NCI-H82 treated with DMSO at 0.1 percent for 48 hours (cell line): ENCODE results near the gene BAIAP2L2.
"Not testable (repeated sequence)": the region's sequence is repeated elsewhere in the genome, so short reads cannot be mapped to it uniquely, and the experiment has no call there.

ENCODE experiments used
- DNase-seq: peaks from one replicate; lab custom pipeline; 2025; ENCODE audit not compliant: unreplicated experiment; lab: John Stamatoyannopoulos, UW

The BAIAP2L2 gene

DNA sequence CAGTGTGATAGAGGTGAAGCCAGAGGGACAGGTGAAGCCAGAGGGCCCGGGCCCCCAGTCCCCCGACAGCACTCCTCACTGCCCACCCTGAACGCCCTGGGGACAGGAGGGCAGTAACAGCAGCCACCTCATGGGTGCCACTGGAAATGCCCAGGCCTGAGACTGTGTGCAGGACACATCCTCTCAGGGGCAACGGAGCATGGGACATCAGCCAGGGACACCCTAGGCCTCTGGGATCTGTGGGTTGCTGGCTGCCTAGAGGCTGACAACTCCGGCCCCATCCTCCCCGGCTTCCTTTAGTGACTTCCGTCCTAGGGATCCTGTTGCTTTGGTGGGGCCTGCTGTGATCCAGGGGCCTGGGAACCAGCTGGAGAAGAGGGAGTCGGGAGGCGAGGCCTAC, 17.4 kb upstream of the BAIAP2L2 start:
- no peak for DNase-seq

DNA sequence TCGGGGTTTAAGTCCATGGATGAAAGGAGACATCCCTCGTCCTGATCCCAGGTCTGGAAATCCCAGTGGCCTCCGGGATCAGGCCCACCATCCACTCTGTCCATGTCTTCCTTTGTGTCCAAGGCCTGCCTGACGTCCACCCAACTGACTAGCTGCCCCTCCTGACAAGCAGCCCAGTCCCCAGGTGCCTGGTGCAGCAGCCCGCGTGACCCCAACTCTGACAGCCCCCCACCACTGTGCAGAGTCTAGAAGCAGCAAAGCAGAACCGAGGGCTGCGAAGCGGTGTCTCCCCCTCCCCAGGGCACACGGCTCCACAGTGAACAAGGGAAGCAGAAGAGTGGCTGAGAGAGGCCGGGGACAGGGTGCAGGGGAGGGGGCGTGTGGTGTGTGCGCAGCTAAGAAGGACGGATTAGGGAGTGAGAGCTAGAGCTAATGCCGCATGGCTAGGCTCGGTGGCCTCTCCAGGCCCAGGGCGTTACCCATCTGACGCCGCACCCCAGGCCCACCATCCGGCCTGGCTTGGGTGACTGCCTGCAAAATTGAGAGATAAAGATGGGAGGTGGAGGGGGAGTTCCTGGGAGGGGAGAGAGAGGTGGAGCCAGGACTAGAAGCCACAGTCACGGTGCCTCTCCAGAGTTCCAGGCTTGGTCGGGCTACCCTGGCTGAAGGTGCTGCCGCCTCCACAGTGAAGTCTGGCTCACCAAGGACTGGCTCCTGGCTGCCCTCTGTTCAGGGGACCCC, 16.6 kb upstream of the BAIAP2L2 start:
- peak; percentile 1 for DNase-seq

DNA sequence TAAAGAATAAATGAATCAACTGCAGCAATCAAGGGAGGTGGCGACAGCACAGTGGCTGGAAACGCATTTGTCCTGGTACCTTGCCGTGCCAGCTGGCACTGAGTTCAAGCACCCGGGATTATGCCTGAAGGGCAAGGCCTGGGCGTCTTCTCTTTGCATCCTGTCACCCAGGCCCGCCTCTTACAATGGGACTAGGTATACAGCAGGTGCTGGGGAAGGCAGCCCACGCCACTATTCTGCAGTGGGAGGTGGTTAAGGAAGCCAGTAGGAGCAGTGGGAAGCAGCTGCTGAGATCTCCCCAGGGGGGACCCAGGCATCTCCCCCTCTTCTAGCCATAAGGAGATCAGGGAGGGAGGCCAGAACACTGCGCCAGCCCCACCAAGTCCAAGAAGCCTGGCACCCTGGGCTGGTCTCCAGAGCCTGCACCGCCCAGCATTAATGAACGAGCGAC, 15.3 kb upstream of the BAIAP2L2 start:
- no peak for DNase-seq

DNA sequence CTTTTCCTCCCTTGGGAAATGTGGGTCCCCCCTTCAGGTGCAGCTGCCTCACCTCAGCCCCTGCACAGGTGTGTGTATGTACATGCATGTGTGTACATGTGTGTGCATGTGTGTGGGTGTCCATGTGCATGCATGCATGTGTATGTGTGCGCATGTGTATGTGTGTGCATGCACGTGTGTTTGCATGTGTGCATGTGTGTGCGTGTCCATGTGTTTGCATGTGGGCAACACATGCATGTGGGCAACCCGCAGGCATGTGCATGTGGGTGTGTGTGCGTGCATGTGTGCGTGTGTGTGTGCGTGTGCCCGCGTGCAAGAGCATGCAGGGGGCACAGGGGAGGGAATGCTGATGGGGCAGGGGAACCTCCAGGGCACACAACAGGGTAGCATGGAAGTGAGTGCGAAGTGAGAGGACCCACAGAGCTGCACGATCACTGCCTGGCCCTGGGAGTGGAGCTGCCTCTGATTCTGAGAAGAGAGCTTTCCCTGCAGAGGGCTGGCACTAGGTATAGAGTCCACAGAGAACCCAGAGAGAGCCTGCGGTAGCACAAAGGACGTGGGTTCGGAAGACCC, 14.6 kb upstream of the BAIAP2L2 start:
- no peak for DNase-seq

DNA sequence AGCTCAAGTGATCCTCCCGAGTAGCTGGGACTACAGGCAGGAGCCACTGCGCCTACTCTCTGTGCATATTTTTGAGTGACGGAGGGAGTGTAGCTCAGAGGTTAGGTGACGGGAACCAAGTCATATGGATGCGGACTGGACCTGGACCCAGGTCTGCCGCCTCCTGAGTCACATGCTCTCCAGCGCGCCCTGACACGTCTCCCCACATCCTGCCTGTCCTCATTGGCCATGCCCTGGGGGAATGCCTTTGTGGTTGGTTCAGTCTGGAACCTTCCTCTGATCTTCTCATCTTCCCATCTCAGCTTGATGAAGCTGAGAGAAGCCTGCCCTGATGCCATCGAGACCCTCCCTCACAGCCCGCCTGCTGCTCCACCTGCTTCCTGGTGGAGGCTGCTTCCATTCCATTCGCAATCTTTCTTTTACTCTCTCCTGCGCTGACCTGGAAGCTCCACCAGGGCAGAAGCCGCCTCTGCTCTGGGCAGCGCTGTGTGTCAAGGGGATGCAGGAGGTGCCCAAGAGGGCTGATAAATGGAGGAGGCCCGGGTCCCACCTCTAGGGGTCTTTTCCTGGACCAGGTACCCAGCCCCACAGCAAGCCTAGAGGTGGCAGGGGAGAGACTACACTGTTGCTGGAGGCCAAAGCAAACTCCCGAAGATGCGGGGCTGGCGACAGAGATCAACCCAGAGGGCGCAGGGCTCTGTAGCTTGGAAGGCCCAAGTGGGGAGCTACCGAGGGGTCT, 13.9 kb upstream of the BAIAP2L2 start:
- no peak for DNase-seq

DNA sequence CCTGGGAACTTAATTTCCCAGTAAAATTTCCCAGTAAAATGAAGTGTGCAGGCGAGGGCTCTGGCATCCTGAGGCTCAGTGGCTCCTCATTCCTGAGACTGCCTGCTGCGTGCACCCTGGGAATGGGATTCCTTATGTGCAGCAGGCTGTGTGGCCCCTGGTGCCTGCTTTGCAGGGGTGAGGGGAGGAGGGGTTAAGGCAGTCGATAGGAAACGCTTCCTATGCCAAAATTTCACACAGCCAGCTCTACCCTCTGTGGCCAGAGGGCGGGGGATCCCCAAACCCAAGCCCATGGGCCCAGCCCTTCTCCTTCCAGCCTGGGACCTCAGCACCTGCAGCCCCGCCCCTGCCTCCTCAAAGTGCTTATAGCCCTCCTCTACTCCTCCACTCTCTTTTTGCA, 12.1 kb upstream of the BAIAP2L2 start:
- no peak for DNase-seq

DNA sequence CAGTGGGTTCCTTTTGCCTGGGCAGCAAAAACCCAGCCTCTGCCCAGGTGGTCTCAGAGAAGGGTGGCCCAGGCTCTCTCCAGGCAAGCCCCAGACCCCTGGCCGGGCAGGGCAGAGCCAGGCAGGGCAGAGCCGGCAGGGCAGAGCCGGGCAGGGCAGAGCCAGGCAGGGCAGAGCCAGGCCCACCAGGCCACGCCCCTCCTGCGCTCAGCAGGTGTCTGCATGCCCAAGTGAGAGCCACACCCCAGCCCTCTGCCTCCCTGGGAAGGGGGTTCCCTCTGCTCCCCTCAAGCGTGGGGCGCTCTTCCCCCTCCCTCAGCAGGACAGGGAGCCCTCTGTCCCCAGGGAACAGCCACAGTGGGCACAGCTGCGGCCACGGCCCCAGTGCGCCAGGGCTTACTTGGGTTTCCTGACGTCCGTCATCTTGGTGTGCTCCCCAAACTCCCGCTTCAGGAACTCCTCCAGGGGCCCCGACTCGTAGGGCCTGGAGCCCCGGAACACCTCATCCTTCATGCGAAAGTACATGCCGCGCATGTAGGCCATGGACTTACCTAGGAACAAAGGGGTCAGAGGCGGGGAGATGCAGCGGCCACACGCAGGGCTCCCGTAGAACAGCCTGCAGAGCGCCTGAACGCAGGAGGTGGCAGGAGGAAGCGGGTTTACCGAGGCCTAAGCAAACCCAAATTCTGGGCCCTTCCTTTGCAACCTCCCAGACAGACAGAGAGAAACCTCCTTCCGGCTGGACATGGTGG, 10.1 kb upstream of the BAIAP2L2 start:
- no peak for DNase-seq

DNA sequence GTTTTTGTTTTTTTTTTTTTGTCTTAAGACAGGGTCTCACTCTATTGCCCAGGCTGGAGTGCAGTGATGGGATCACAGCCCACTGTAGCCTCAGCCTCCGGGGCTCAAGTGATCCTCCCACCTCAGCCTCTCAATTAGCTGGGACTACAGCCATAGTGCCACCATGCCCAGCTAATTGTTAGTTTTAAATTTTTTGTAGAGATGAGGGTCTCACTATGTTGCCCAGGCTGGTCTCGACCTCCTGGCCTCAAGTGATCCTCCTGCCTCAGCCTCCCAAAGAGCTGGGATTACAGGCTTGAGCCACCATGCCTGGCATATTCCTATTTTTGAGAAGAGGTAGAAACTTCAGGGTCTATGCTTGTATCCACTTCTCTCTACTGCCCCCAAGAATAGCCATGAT, 8.3 kb upstream of the BAIAP2L2 start:
- not testable (repeated sequence) for DNase-seq

DNA sequence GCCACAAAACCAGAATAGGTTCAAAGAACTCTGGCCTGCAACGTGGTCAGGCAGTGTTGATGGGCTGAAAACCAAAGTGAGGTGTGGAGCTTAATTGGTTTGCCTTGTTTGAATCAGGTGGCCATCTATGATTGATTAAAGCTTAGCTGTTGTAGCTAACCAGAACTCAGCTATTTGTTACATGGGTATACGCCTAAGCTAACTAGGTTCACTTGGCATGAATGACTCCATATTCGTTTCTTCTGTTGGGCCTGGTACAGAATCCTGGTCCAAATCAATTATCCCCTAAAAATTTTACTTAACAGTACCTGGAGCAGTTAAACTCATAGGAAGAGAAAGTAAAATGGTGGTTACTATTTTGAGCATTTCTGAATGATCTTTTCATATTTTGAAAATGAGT, 7.7 kb upstream of the BAIAP2L2 start:
- DNase-seq = no peak

DNA sequence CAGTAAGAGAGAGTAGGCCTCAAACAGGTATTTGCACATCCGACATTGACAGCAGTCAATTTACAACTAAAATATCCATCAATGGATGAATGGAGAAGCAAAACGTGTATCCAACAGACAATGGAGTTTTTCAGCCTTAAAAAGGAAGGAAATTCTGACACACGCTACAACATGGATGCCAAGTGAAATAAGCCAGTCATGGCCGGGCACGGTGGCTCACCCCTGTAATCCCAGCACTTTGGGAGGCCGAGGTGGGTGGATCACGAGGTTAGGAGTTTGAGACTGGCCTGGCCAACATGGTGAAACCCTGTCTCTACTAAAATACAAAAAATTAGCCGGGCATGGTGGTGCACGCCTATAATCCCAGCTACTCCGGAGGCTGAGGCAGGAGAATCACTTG, 7.1 kb upstream of the BAIAP2L2 start:
- DNase-seq = not testable (repeated sequence)

DNA sequence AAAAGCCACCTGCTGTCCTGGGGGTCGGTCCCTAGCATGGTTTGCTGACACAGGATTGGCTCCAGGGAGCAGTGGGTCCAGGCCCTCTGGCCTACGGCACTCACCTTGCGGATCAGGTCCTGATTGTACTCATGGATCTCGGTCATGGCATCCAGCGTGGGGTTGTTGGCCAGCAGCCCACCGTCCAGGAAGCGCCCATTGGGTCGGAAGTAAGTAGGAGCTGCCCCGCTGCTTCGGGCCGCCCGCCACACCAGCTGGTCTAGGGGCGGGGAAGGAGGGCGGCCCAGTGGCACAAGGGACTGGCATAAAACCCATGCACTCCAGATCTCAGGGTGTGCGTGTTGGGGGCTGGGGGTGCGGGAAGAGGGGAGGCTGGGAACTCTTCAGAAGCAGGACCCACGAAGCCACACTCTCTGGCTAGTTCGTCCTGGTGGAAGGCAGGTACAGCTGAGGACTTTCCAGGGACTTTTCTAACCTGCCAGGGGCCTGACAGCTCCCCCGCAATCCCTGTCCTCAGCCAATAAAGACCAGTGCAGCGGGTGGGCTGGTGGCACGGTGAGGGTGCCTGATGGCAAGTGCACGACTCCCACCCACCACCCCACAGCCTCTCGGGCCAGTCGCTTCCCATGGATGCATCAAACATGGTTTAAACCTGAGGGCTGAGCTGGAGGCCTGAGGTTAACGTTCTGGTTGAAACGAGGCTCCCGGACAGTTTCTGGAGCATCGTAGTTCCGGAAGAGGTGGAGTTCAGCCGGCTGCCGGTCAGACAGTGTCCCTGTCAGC, 5.1 kb upstream of the BAIAP2L2 start:
- DNase-seq = no peak

DNA sequence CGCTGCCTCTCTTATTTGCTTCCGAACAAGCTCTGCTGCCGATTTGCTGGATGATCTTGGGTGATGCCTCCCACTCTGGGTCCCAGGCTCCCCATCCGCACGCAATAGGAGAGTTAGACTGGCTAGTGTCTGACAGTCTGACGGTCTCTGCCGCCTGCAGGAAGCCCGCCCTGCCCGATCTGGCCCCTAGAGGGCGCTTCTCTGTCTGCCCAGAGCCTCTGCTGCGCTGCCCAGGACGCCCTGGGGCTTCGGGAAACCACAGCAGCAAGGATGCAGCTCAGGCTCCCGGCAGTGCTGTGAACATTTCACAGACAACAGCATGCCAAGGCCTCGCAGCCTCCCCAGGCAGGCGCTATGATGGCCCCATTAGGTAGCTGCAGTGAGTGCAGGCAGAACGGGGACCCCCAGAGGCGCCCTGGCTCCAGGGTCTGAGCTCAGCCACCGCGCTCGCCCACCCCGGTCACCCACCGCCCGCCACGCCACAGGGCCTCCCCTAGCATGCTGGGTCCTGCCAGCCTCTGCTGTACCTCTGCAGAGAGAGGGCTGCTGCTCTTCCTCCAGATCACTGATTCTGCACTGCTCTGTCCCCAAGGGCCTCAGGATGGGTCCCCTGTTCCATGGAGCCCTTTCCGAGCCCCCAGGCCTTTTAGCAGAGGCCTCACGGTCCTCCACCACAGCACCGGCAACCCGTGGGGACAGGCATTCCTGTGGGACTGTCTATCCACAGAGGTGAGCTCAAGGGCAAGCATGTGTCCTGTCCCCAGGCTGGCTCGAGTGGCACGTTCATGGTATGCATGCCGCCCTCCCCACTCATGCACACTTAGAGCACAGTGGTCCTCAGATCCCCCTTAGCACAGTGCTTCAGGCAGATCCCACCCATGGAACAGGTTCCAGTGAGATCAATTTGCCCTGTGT, 4.3 kb upstream of the BAIAP2L2 start:
- peak; percentile 25 for DNase-seq

DNA sequence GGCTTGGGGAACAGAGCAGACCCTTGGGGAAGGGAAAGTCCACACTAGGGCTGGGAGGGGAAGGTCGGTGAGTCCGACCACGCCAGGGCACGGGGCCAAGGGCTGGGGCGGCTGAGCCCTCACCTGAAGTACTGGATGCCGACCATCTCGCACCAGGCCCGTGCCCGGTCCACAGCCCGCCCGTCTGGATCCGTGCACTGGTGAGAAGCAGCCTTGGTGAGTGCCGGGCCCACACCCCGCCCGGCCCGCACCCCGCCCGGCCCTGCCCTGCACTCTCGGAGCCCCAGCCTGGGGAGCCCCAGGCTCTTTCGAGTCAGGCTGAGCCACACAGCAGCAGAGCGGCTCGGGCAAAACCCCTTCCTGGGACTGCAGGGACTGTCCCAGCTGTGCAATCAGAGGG, 1.9 kb upstream of the BAIAP2L2 start:
- no peak for DNase-seq

DNA sequence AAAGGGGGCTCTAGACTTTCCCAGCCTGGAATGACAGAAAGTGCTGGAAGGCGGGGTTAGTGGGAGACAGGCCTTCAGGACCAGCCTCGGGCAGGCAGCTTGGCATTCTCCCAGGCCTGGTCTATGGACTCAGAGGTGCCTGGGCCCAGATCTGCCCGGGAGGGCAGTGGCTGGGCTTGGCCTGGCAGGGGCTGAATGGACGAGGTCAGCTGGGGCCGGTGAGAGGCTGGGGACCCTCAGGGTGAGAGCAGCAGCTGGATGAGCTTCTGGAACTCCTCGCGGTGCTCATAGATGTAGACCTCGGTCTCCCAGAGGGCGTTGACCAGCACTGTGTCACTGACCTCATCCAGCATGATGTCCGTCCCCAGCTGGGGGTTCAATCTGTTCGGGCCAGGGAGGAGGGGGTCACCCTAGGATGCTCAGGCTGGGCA, 1.5 kb upstream of the BAIAP2L2 start:
- no peak for DNase-seq

DNA sequence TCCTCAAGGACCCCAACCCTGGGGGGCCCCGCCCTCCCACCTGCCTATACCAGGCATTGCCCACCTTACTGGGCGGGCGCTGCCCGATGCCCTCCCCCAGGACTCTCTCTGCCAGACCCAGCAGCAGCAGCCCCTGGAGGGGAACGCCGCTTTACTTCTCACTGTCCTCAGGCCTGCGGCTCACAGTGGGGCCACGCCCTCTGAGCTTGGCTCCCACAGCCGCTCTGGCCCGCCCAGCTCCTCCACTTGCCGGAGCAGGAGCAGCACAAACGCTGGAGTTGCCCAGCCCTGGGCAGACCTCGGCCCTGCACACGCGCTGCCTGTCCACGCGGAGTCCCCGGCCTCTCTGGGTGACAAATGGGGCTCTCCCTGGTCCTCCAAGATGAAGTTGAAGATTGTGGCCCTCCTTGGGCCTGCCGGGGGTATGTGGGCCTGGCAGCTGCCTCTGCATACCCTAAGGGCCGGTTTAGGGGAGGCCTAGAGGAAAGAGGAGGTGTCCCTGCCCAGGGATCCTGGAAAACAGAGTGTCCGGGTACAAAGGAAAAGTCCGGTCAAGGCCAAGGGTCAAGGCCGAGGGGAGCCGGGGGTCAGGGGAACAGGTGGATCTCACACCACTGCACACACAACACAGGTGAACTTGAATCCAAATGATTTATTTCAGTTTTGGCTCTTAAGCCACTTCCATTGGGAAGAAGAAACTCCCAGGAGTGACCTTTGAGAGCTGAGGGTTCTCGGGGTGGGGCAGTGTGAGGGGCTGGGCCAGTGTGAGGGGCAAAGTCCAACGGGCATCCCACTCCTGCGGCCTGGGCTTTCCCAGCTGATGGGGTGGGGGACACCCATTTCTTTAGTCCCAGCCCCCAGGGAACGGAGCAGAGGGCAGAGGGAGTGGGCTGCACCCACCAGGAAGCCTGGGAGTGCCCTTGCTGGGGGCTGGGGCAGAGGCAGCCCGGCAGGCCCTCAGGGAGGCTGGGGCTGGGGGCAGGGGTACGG, 674 bp upstream of the BAIAP2L2 start:
- no peak for DNase-seq

DNA sequence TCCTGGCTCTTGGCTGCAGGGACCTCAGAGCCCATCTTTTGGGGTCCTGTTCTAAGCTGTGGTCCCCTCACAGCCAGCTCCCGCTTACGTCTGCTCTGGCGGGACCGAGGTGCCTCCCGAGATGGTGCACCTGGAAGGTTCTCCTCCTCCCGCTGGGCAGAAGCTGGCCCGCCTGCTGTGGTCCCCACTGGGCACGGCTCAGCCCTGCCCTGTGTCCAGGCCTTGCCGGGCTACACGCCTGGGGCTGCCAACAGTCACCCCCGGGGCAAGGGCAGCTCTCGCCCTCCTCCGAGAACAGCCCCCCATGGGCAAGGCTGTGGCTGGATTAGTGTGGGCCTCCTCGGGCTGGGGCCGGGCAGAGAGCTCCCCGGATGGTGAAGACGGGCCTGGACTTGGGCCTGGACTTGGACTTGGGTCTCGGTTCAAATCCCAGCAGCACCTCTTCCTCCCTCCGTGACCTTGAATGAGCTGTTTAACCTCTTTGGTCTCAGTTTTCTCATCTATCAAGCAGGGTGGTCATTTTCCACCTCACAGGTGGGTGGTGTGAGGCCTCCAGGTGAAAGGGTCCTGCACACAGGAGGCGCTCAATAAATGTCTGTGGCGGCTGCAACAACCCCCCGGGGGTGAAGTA, 998 bp downstream of the BAIAP2L2 start:
- DNase-seq = no peak

DNA sequence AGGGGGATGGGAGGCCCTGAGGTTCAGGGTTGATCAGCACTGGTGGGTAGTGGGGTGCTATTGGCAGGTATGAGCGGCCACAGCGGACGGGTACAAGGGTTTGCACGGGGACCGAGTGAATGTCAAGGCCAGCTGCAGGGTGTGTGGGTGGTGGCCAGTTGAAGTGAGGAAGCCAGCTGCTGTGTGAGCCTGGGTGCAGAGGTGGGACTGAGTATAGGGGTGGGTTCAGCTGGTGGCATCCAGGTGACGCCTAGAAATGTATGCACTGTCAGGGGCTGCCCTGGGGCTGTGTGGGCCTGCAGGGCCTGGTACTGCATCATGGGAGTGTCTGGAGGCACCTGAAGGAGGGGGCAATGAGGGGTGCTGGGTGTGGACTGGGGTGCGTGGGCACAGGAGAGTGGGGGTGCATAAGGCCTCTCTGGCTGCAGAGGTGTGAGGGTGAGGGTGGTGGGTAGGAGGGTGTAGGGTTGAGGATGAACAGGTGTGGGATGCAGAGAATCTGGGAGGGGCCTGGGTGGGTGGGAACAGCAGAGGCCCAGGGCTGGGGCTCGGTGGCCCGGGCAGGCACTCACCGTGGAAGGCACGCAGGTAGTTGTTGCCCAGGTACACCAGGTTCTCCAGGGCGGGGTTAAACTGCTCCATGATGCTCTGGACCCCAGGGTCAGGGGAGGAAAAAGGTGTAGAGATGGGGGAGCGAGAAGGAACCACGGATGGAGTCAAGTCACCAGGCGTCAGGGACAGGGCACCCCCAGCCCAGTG, 1.7 kb downstream of the BAIAP2L2 start:
- no peak for DNase-seq
